Cardiac muscle cell (in vitro differentiated cells and primary cell): ENCODE data around the gene GALC. TPM values are rescaled to one million over a fixed set of nuclear protein-coding genes. Genes with fewer than 3 reads are reported as not detected.

Source experiments
- DNase-seq, 2 donors: peaks; one replicate each; pipeline versions ENCODE4 v3.0.0 to v3.0.0-alpha.2; 2010 to 2017; ENCODE audit warnings: low read depth in 1 of 2, low spot score in 1 of 2
- H3K27ac ChIP-seq: fragments of 200-600 bp; sonication (generic); 2 replicates; pipeline ENCODE4 v1.5.1; 2016
- H3K27me3 ChIP-seq: fragments of 200-600 bp; sonication (generic); 2 replicates; pipeline ENCODE4 v1.6.0; 2016; ENCODE audit warnings: control low read depth
- H3K36me3 ChIP-seq: fragments of 200-600 bp; sonication (generic); 2 replicates; pipeline ENCODE4 v1.5.1; 2016; ENCODE audit warnings: control low read depth
- H3K4me1 ChIP-seq: fragments of 200-600 bp; sonication (generic); 2 replicates; pipeline ENCODE4 v1.8.1; 2017; ENCODE audit warnings: low read depth, mild to moderate bottlenecking, mixed run types
- H3K4me3 ChIP-seq: fragments of 200-600 bp; sonication (generic); 2 replicates; pipeline ENCODE4 v1.5.1; 2016; ENCODE audit warnings: mild to moderate bottlenecking
- H3K9me3 ChIP-seq: fragments of 200-600 bp; sonication (generic); 2 replicates; pipeline ENCODE4 v1.5.1; 2017; ENCODE audit warnings: low read depth, mild to moderate bottlenecking, control low read depth
- CTCF ChIP-seq: IDR thresholded peaks from 2 replicates; pipeline ENCODE4 v1.5.1; 2012; ENCODE audit warnings: low read depth, mild to moderate bottlenecking, low read length
- polyA plus RNA-seq: library from polyadenylated mRNA; unstranded; fragments of >200 nt; fragmentation: Nextera tagmentation; extraction: Ambion mirVana; gene quantifications from 2 replicates; pipeline ENCODE4 v1.2.1, GENCODE V29; 2016
- total RNA-seq: library from RNA; depleted of rRNA; stranded (reverse); fragments of >200 nt; gene quantifications from 2 replicates; pipeline ENCODE4 v1.2.3, GENCODE V29; 2016

The GALC gene
- total and polyA plus RNA-seq, 2 experiments from 2014 or later: 31.3 to 41.9 TPM

- Histone ChIP-seq H3K27me3 (no peaks in the 10 kb centered on the region), H3K4me3 (no peak overlapping the region), H3K36me3 (no peaks in the 10 kb centered on the region), H3K27ac (no peak overlapping the region), H3K4me1 (no peaks in the 10 kb centered on the region), H3K9me3 (no peaks in the 10 kb centered on the region)
- DNase-seq: no peak
- no peak for TF ChIP-seq CTCF
Measured at GRCh38 chr14:87940382-87940781, 52.6 kb downstream of the GALC start.

GRCh38 chr14:87935886-87936285, 57.1 kb downstream of the GALC start:
- Histone ChIP-seq H3K36me3 (no peaks in the 10 kb centered on the region), H3K4me3 (no peak overlapping the region), H3K27ac (no peak overlapping the region), H3K4me1 (no peaks in the 10 kb centered on the region), H3K27me3 (no peaks in the 10 kb centered on the region), H3K9me3 (no peaks in the 10 kb centered on the region)
- TF ChIP-seq CTCF: no peak
- DNase-seq: no peak

- Histone ChIP-seq H3K9me3 (no peaks in the 10 kb centered on the region), H3K4me1 (no peaks in the 10 kb centered on the region), H3K27me3 (no peaks in the 10 kb centered on the region), H3K36me3 (no peaks in the 10 kb centered on the region), H3K27ac (no peak overlapping the region), H3K4me3 (no peak overlapping the region)
- DNase-seq: no peak
- no peak for TF ChIP-seq CTCF
Measured at GRCh38 chr14:87935081-87935828, 57.7 kb downstream of the GALC start.

GRCh38 chr14:87934185-87934584, 58.8 kb downstream of the GALC start:
- no peak overlapping the region for H3K27ac ChIP-seq
- peak in 1 of 2 donors; percentile 3 for DNase-seq
- no peaks in the 10 kb centered on the region for H3K27me3 ChIP-seq
- H3K4me1 ChIP-seq: no peaks in the 10 kb centered on the region
- no peak overlapping the region for H3K4me3 ChIP-seq
- no peaks in the 10 kb centered on the region for H3K36me3 ChIP-seq
- no peaks in the 10 kb centered on the region for H3K9me3 ChIP-seq
- no peak for TF ChIP-seq CTCF

- H3K4me3 ChIP-seq: no peak overlapping the region
Measured at GRCh38 chr14:87916886-87917275, 76.1 kb downstream of the GALC start.

More at GRCh38 chr14:87916886-87917275, 76.1 kb downstream of the GALC start:
- Histone ChIP-seq H3K27ac (no peak overlapping the region), H3K4me1 (no peaks in the 10 kb centered on the region), H3K27me3 (no peaks in the 10 kb centered on the region), H3K9me3 (no peaks in the 10 kb centered on the region), H3K36me3 (no peaks in the 10 kb centered on the region)
- TF ChIP-seq CTCF: no peak
- DNase-seq: no peak
